Esophagus squamous epithelium (tissue), 4 donors: ENCODE measurements around the gene SUCLG2.

Source experiments
- CTCF ChIP-seq, 6 experiments: fragments of 450-650 bp in 4 of 6; fragments of 200-600 bp in 2 of 6; sonication (generic) in 2 of 6; IDR thresholded peaks; one replicate each; pipeline ENCODE4 v1.5.1; 2016 to 2019; ENCODE audit warnings: antibody characterized with exemption in 6 of 6, mild to moderate bottlenecking in 4 of 6, moderate library complexity in 4 of 6
- POLR2A ChIP-seq, 4 donors: fragments of 450-650 bp; IDR thresholded peaks; one replicate each; pipeline ENCODE4 v1.6.1; 2017; ENCODE audit warnings: antibody characterized with exemption in 4 of 4, mild to moderate bottlenecking in 4 of 4, moderate library complexity in 3 of 4

- no peak for TF ChIP-seq POLR2A (IDR thresholded peaks at IDR 0.05)
- no peak for TF ChIP-seq CTCF (IDR thresholded peaks at IDR 0.05)
Observed at GRCh38 chr3:67624078-67624477, 30.3 kb downstream of the SUCLG2 start.
